Stimulated activated CD8-positive, alpha-beta memory T cell treated with anti-CD3 and anti-CD28 coated beads, Interleukin-4, amount 100 ng/mL, for 1 hour (primary cell): ENCODE measurements around the gene OSBP.
A peak's percentile ranks its signal among the peaks of the same experiment; 100 is the strongest.
"Not testable (repeated sequence)": the region's sequence is repeated elsewhere in the genome, so short reads cannot be mapped to it uniquely, and the experiment has no call there.

Experiments used
- DNase-seq, 2 donors: peaks; one replicate each; pipeline ENCODE4 v3.0.0-alpha.2; 2020; ENCODE audit warnings: low read depth in 2 of 2, low spot score in 1 of 2

OSBP gene

DNA sequence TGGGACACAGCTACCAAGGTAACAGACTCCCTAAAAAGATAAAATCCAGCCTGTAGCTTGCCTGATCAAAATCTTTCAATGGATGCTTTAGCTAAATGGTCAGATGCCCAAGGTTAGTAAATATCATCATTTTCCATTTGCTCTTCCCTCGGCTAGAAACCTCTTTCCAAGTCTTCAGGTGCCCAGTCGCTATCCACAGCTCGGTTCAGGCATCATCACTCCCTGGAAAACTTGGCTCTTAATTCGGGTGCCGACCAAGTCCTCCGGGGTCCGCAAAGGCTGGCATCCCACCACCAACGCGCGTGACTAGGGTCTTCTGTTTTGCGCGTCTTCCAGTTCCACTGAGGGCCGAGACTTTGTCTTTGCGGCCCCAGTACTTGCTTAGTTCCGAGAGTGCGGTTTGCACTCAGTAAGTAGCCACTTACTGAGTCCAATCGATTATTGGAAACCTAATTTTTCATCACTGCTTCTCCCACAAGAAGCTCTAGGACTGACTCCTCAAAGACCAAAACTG is 59.9 kb downstream of the OSBP start:
- no peak for DNase-seq

- DNase-seq, result no peak
These were observed 62.3 kb downstream of the OSBP start for GRCh38 chr11:59553323-59553722.

- DNase-seq, result no peak
These were observed 62.7 kb downstream of the OSBP start for GRCh38 chr11:59552844-59553243.

GRCh38 chr11:59551659-59552521 is 63.7 kb downstream of the OSBP start:
- DNase-seq, result no peak

- peak; percentile 49 to 58 for DNase-seq
These were observed 64.5 kb downstream of the OSBP start for GRCh38 chr11:59550842-59551658.

GRCh38 chr11:59550368-59550841 is 65.2 kb downstream of the OSBP start:
- peak; percentile 38 to 65 for DNase-seq

GRCh38 chr11:59548309-59548656 is 67.3 kb downstream of the OSBP start:
- DNase-seq, result no peak

DNA sequence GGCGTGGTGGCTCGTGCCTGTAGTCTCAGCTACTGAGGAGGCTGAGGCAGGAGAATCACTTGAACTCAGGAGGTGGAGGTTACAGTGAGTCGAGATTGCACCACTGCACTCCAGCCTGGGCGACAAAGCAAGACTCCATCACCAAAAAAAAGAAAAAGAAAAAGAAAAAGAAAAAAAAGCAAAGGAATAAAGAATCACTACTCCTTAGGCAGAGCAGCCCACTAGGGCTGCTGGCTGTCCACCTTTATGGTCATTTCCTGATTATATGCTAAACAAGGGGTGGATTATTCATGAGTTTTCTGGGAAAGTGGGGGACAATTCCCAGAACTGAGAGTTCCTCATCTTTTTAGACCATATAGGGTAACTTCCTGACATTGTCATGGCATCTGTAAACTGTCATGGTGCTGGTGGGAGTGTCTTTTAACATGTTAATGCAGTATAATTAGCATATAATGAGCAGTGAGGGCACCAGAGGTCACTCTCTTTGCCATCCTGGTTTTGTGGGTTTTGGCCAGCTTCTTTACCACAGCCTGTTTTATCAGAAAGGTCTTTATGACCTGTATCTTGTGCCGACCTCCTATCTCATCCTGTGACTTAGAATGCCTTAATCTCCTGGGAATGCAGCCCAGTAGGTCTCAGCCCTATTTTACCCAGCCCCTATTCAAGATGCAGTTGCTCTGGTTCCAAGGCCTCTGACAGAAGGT is 67.8 kb downstream of the OSBP start:
- not testable (repeated sequence) for DNase-seq

DNA sequence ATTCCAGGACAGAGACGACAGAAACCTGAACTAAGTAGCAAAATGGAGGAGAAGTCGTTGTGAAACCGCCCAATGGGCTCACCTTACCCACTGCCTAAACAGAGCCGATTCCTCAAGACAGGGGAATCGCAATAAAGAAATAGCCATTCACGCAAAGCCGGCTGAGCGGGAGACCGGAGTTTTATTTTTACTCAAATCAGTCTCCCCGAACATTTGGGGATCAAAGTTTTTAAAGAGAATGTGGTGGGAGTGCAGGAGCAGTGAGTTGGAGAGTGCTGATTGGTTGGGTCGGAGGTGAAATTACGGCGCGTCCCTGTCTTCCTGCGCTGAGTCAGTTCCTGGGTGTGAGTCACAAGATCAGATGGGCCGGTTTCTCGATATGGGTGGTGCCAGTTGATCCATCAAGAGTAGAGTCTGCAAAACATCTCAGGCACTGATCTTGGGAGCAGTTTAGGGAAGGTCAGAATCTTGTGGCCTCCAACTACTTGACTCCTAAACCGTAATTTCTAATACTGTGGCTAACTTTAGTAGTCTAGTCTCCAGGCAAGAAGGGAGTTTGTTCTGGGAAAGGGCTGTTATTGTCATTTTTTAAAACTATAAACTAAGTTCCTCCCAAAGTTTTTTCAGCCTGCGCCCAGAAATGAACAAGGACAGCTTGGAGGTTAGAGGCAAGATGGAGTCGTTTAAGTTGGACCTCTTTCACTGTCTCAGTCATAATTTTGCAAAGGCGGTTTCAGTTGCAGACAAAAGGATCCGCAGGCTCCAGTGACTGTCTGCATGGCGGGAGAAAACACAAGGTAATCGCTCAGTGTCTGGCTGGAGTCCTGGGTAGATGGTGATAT is 70.2 kb downstream of the OSBP start:
- no peak for DNase-seq

DNA sequence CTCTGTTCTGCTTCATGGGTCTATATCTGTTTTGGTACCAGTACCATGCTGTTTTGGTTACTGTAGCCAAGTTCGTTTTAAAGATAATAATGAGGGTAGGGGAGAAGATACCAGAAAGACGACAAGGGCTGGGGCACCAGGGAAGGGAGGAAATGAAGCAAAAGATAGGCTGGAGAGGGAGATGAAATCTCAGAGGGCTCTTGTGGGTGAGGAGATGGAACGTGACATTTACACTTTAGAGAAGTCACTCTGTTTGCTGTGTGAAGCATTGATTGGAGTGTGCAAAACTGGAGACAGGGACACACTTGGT is 70.8 kb downstream of the OSBP start:
- no peak for DNase-seq

- not testable (repeated sequence) for DNase-seq
These were observed 71.9 kb downstream of the OSBP start for GRCh38 chr11:59543713-59544112.

- no peak for DNase-seq
These were observed 73.3 kb downstream of the OSBP start for GRCh38 chr11:59542142-59542810.

DNA sequence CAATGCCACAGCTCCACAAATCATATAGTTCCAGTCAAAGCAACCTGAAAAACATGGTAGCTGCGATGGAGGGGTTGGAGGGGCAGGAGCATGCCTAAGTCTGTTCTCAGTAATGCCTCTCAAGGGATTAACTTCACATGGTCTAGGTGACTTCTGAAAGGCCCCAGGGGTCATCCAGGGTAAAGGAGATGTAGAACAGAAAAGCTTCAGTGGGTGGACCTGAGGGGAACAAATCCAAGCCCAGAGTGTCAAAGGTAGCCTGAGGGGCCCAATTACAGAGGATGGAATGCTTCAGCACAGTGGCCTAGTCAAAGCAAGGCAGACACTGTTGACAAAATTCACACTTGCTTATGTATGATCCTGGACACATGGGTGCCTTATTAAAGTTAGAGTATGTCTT is 80.9 kb downstream of the OSBP start:
- no peak for DNase-seq

- no peak for DNase-seq
These were observed 83.0 kb downstream of the OSBP start for GRCh38 chr11:59532620-59533019.

GRCh38 chr11:59528711-59529110 is 86.9 kb downstream of the OSBP start:
- no peak for DNase-seq
